ENCODE results near the gene FLNB. TPM values are rescaled to one million over a fixed set of nuclear protein-coding genes. Genes with fewer than 3 reads are reported as not detected.

The FLNB gene
- total and polyA plus RNA-seq, 2 of the 13 experiments (the other 11 are each of a cell fraction or from before 2014, with no cell fraction given), result 106 to 130 TPM

DNA sequence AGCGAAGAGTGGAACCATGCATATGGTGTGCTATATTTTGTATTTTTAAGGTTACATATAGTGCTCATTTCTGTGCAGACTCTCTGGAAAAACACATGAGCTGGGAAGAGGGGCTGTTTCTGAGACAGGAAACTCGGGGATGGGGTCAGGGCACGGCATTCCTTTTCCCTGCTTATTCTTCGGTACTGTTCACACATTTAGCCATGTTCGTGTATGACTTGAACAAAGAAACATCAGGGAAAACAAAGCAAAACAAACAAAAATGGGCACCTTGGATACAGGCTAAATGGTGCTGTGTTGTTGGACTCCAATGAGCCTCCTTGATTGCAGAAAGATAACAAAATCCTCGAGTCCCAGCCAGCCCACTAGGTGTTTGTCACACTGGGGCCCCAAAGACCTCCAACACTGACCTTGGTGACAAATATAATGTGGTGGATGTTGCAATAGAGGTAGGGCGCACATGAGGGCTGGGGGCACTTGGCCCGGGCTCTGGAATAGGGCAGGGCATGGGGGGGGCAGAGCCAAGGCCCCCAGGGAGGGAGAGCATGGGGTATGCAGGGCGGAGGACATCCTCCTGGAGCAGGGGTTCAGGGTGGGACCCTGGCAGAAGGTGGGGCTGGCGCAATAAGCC lies 183.3 kb downstream of the FLNB start (continued):
- TF ChIP-seq, protein P1, sequence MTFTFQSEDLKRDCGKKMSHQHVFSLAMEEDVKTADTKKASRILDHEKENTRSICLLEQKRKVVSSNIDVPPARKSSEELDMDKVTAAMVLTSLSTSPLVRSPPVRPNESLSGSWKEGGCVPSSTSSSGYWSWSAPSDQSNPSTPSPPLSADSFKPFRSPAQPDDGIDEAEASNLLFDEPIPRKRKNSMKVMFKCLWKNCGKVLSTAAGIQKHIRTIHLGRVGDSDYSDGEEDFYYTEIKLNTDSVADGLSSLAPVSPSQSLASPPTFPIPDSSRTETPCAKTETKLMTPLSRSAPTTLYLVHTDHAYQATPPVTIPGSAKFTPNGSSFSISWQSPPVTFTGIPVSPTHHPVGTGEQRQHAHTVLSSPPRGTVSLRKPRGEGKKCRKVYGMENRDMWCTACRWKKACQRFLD (CRISPR knock-in tag; IDR thresholded peaks at IDR 0.05; ENCODE audit: borderline replicate concordance), result no peak
- no peak for TF ChIP-seq ZNF772 (CRISPR knock-in tag; IDR thresholded peaks at IDR 0.05)
- peak; percentile 20; the same call in 1 of the 2 replicates for TF ChIP-seq EHMT2 (IDR thresholded peaks at IDR 0.05; ENCODE audit: borderline replicate concordance, low read depth, low read length)
- no peak for TF ChIP-seq BRD4 (CRISPR knock-in tag; IDR thresholded peaks at IDR 0.05)
- TF ChIP-seq MATR3 (CRISPR knock-in tag; IDR thresholded peaks at IDR 0.05), result no peak
- TF ChIP-seq ZNF251 (CRISPR knock-in tag; IDR thresholded peaks at IDR 0.05), result no peak
- no peak for TF ChIP-seq ZBTB8A (CRISPR knock-in tag; IDR thresholded peaks at IDR 0.05; ENCODE audit: borderline replicate concordance, low read depth)
- no peak for TF ChIP-seq ZNF570 (CRISPR knock-in tag; IDR thresholded peaks at IDR 0.05; ENCODE audit: borderline replicate concordance)
- no peak for TF ChIP-seq HNRNPLL (IDR thresholded peaks at IDR 0.05; ENCODE audit: low read depth, low read length, poor library complexity, severe bottlenecking)
- no peak for TF ChIP-seq MTA3 (CRISPR knock-in tag; IDR thresholded peaks at IDR 0.05)
- TF ChIP-seq SOX6 (IDR thresholded peaks at IDR 0.05), result no peak
- peak; percentile 95 for TF ChIP-seq SOX6 (CRISPR knock-in tag; IDR thresholded peaks at IDR 0.05)
- TF ChIP-seq HMGA1 (CRISPR knock-in tag; conservative IDR thresholded peaks at IDR 0.05), result no peak
- no peak for TF ChIP-seq ZNF781 (CRISPR knock-in tag; IDR thresholded peaks at IDR 0.05; ENCODE audit: borderline replicate concordance, not compliant biosample characterization)
- TF ChIP-seq, protein P2, sequence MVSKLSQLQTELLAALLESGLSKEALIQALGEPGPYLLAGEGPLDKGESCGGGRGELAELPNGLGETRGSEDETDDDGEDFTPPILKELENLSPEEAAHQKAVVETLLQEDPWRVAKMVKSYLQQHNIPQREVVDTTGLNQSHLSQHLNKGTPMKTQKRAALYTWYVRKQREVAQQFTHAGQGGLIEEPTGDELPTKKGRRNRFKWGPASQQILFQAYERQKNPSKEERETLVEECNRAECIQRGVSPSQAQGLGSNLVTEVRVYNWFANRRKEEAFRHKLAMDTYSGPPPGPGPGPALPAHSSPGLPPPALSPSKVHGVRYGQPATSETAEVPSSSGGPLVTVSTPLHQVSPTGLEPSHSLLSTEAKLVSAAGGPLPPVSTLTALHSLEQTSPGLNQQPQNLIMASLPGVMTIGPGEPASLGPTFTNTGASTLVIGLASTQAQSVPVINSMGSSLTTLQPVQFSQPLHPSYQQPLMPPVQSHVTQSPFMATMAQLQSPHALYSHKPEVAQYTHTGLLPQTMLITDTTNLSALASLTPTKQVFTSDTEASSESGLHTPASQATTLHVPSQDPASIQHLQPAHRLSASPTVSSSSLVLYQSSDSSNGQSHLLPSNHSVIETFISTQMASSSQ (IDR thresholded peaks at IDR 0.05; ENCODE audit: low read depth), result no peak
- TF ChIP-seq, protein P2 (CRISPR knock-in tag; IDR thresholded peaks at IDR 0.05; ENCODE audit: borderline replicate concordance), result 0 out of 2 replicates have a peak, but pooled peaks have one; percentile 47
- TF ChIP-seq HNRNPH1 (optimal IDR thresholded peaks at IDR 0.05; ENCODE audit: low read depth, low read length), result no peak
- TF ChIP-seq, protein P3, sequence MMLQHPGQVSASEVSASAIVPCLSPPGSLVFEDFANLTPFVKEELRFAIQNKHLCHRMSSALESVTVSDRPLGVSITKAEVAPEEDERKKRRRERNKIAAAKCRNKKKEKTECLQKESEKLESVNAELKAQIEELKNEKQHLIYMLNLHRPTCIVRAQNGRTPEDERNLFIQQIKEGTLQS (CRISPR knock-in tag; IDR thresholded peaks at IDR 0.05), result no peak
- TF ChIP-seq, protein P4, sequence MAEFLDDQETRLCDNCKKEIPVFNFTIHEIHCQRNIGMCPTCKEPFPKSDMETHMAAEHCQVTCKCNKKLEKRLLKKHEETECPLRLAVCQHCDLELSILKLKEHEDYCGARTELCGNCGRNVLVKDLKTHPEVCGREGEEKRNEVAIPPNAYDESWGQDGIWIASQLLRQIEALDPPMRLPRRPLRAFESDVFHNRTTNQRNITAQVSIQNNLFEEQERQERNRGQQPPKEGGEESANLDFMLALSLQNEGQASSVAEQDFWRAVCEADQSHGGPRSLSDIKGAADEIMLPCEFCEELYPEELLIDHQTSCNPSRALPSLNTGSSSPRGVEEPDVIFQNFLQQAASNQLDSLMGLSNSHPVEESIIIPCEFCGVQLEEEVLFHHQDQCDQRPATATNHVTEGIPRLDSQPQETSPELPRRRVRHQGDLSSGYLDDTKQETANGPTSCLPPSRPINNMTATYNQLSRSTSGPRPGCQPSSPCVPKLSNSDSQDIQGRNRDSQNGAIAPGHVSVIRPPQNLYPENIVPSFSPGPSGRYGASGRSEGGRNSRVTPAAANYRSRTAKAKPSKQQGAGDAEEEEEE (CRISPR knock-in tag; IDR thresholded peaks at IDR 0.05; ENCODE audit: borderline replicate concordance), result no peak
- TF ChIP-seq ZNF383 (CRISPR knock-in tag; IDR thresholded peaks at IDR 0.05; ENCODE audit: borderline replicate concordance), result no peak
- TF ChIP-seq REPIN1 (CRISPR knock-in tag; IDR thresholded peaks at IDR 0.05; ENCODE audit: borderline replicate concordance, low read depth), result peak; percentile 35; the same call in 1 of the 2 replicates
- peak; percentile 74; the same call in 1 of the 2 replicates for TF ChIP-seq HDAC2 (CRISPR knock-in tag; IDR thresholded peaks at IDR 0.05)
- peak; percentile 89 for TF ChIP-seq NR2F6 (IDR thresholded peaks at IDR 0.05)
- TF ChIP-seq NR2F6 (CRISPR knock-in tag; IDR thresholded peaks at IDR 0.05), result peak; percentile 85
- peak; percentile 90 for TF ChIP-seq ZNF644 (CRISPR knock-in tag; IDR thresholded peaks at IDR 0.05; ENCODE audit: low read depth)
